Mesenchymal stem cell (in vitro differentiated cells and primary cell): Measurements from ENCODE around the gene SMIM35.

Experiments used
- DNase-seq: peaks from one replicate; pipeline ENCODE4 v3.0.0-alpha.2; 2013
- H2AFZ ChIP-seq: one replicate; pipeline ENCODE4 v1.6.1; 2013; ENCODE audit warnings: low read depth, mild to moderate bottlenecking, control low read depth, inconsistent platforms, low read length, moderate library complexity
- H2AK5ac ChIP-seq: 2 replicates; pipeline ENCODE4 v1.6.1; 2013; ENCODE audit warnings: low read length, moderate library complexity, mild to moderate bottlenecking, inconsistent platforms; ENCODE audit not compliant: severe bottlenecking
- H2BK120ac ChIP-seq: one replicate; pipeline ENCODE4 v1.6.1; 2013; ENCODE audit warnings: low read depth, mild to moderate bottlenecking, inconsistent platforms, low read length, moderate library complexity
- H2BK12ac ChIP-seq, 2 experiments: one replicate each; pipeline ENCODE4 v1.6.1; 2013; ENCODE audit warnings: inconsistent platforms in 2 of 2, low read length in 2 of 2, mild to moderate bottlenecking in 2 of 2, moderate library complexity in 2 of 2, control low read depth in 1 of 2
- H2BK15ac ChIP-seq: one replicate; pipeline ENCODE4 v1.6.1; 2013; ENCODE audit warnings: mild to moderate bottlenecking, low read depth, inconsistent platforms; ENCODE audit not compliant: poor library complexity, severe bottlenecking
- H2BK5ac ChIP-seq: 2 replicates; pipeline ENCODE4 v1.6.1; 2013; ENCODE audit warnings: low read depth, mild to moderate bottlenecking, low read length, control low read depth, inconsistent platforms; ENCODE audit not compliant: poor library complexity, severe bottlenecking
- H3K14ac ChIP-seq, 2 experiments: one replicate each; pipeline ENCODE4 v1.6.1; 2013; ENCODE audit warnings: inconsistent platforms in 2 of 2, low read length in 2 of 2, control low read depth in 1 of 2, mild to moderate bottlenecking in 1 of 2, moderate library complexity in 1 of 2
- H3K18ac ChIP-seq, 2 experiments: one replicate each; pipeline ENCODE4 v1.6.1; 2013; ENCODE audit warnings: inconsistent platforms in 2 of 2, low read length in 2 of 2, control low read depth in 1 of 2, low read depth in 1 of 2, mild to moderate bottlenecking in 1 of 2
- H3K23ac ChIP-seq, 2 experiments: one replicate each; pipeline ENCODE4 v1.6.1; 2013; ENCODE audit warnings: inconsistent platforms in 2 of 2, low read length in 2 of 2, mild to moderate bottlenecking in 2 of 2, moderate library complexity in 2 of 2, control low read depth in 1 of 2
- H3K27ac ChIP-seq: 2 replicates; pipeline ENCODE4 v1.5.1; 2013; ENCODE audit warnings: mild to moderate bottlenecking, moderate library complexity, low read length, control low read depth, inconsistent platforms; ENCODE audit not compliant: poor library complexity, severe bottlenecking
- H3K27me3 ChIP-seq, 2 experiments: 2 replicates each; pipeline versions ENCODE4 v1.6.1 to v1.7.0; 2013; ENCODE audit warnings: low read length in 2 of 2, mild to moderate bottlenecking in 2 of 2, moderate library complexity in 2 of 2, control low read depth in 1 of 2, inconsistent platforms in 1 of 2; ENCODE audit not compliant: control insufficient read depth in 1 of 2, insufficient read depth in 1 of 2
- H3K36me3 ChIP-seq, 2 experiments: 2 replicates each; pipeline versions ENCODE4 v1.6.1 to v1.7.0; 2013; ENCODE audit warnings: low read length in 2 of 2, control low read depth in 1 of 2, inconsistent platforms in 1 of 2, low read depth in 1 of 2, mild to moderate bottlenecking in 1 of 2; ENCODE audit not compliant: insufficient read depth in 2 of 2, control insufficient read depth in 1 of 2
- H3K4ac ChIP-seq, 2 experiments: one replicate each; pipeline ENCODE4 v1.6.1; 2013; ENCODE audit warnings: inconsistent platforms in 2 of 2, low read length in 2 of 2, mild to moderate bottlenecking in 2 of 2, moderate library complexity in 2 of 2, control low read depth in 1 of 2, low read depth in 1 of 2
- H3K4me1 ChIP-seq: 2 replicates; pipeline ENCODE4 v1.6.1; 2013; ENCODE audit warnings: low read depth, low read length, control low read depth; ENCODE audit not compliant: control insufficient read depth, insufficient read depth
- H3K4me2 ChIP-seq: 2 replicates; pipeline ENCODE4 v1.6.1; 2013; ENCODE audit warnings: low read length, mild to moderate bottlenecking, inconsistent platforms; ENCODE audit not compliant: poor library complexity, severe bottlenecking
- H3K4me3 ChIP-seq, 2 experiments: 2 replicates each; pipeline versions ENCODE4 v1.5.1 to v1.7.0; 2013; ENCODE audit warnings: low read length in 2 of 2, mild to moderate bottlenecking in 2 of 2, control low read depth in 1 of 2, low read depth in 1 of 2; ENCODE audit not compliant: insufficient read depth in 1 of 2
- H3K79me1 ChIP-seq: replicated peaks from 2 replicates; pipeline ENCODE4 v1.6.1; 2013; ENCODE audit warnings: mild to moderate bottlenecking, control low read depth, low read length, inconsistent platforms; ENCODE audit not compliant: poor library complexity, severe bottlenecking
- H3K9ac ChIP-seq: 2 replicates; pipeline ENCODE4 v1.7.0; 2013; ENCODE audit warnings: mild to moderate bottlenecking, low read length, moderate library complexity
- H3K9me3 ChIP-seq: 2 replicates; pipeline ENCODE4 v1.7.0; 2013; ENCODE audit warnings: mild to moderate bottlenecking, low read length; ENCODE audit not compliant: control insufficient read depth
- H4K8ac ChIP-seq: one replicate; pipeline ENCODE4 v1.6.1; 2013; ENCODE audit warnings: inconsistent platforms, mild to moderate bottlenecking, low read length, moderate library complexity
- H4K91ac ChIP-seq: one replicate; pipeline ENCODE4 v1.6.1; 2013; ENCODE audit warnings: mild to moderate bottlenecking, low read length, inconsistent platforms
- WGBS: methylation state at CpG from one replicate; pipeline ENCODE4 v1.1.7; 2013; ENCODE audit warnings: mixed read lengths; 5-methylcytosine and 5-hydroxymethylcytosine counted together

The SMIM35 gene

GRCh38 chr11:118133816-118134215 is 47.1 kb upstream of the SMIM35 start:
- no peak overlapping the region for H3K4me2 ChIP-seq
- H2BK5ac ChIP-seq, result no peak overlapping the region
- no peak overlapping the region for H3K9ac ChIP-seq
- H3K4ac ChIP-seq, result no peak overlapping the region
- H3K4me1 ChIP-seq, result no peaks in the 10 kb centered on the region
- no peak overlapping the region for H2BK12ac ChIP-seq
- WGBS, result 83% methylated on average over 10 of the region's 10 CpGs
- H3K36me3 ChIP-seq, result no peaks in the 10 kb centered on the region
- no peak overlapping the region for H3K14ac ChIP-seq
- H3K9me3 ChIP-seq, result no peaks in the 10 kb centered on the region
- no peak overlapping the region for H2BK15ac ChIP-seq
- no peak overlapping the region for H3K4me3 ChIP-seq
- no peak overlapping the region for H3K23ac ChIP-seq
- no peak overlapping the region for H3K27ac ChIP-seq
- H3K79me1 ChIP-seq, result no peaks in the 10 kb centered on the region
- H2AFZ ChIP-seq, result no peak overlapping the region
- no peak overlapping the region for H4K8ac ChIP-seq
- H2AK5ac ChIP-seq, result no peak overlapping the region
- no peak overlapping the region for H2BK120ac ChIP-seq
- peaks cover 65 to 74% of the 10 kb centered on the region in 2 experiments for H3K27me3 ChIP-seq
- H3K18ac ChIP-seq, result no peak overlapping the region
- no peak overlapping the region for H4K91ac ChIP-seq
- no peak for DNase-seq

- no peak overlapping the region for H3K4me3 ChIP-seq
- no peak overlapping the region for H2AK5ac ChIP-seq
- H3K4ac ChIP-seq, result no peak overlapping the region
- no peaks in the 10 kb centered on the region for H3K9me3 ChIP-seq
- no peak overlapping the region for H2AFZ ChIP-seq
- no peaks in the 10 kb centered on the region for H3K79me1 ChIP-seq
- H2BK12ac ChIP-seq, result no peak overlapping the region
- DNase-seq, result no peak
- H3K23ac ChIP-seq, result peak overlapping the region in 1 of 2 experiments; percentile 9
- no peak overlapping the region for H2BK5ac ChIP-seq
- WGBS, result 85% methylated on average over 13 of the region's 15 CpGs
- no peak overlapping the region for H3K4me2 ChIP-seq
- no peak overlapping the region for H2BK120ac ChIP-seq
- no peak overlapping the region for H4K91ac ChIP-seq
- no peaks in the 10 kb centered on the region for H3K4me1 ChIP-seq
- peaks cover 59 to 71% of the 10 kb centered on the region in 2 experiments for H3K27me3 ChIP-seq
- no peak overlapping the region for H2BK15ac ChIP-seq
- H3K14ac ChIP-seq, result no peak overlapping the region
- H3K36me3 ChIP-seq, result no peaks in the 10 kb centered on the region
- no peak overlapping the region for H3K27ac ChIP-seq
- no peak overlapping the region for H3K9ac ChIP-seq
- H3K18ac ChIP-seq, result no peak overlapping the region
- no peak overlapping the region for H4K8ac ChIP-seq
These were observed 45.8 kb upstream of the SMIM35 start for GRCh38 chr11:118132385-118133151.

- no peak for DNase-seq
- Histone ChIP-seq H2BK12ac (no peak overlapping the region), H3K27ac (no peak overlapping the region), H3K9ac (no peak overlapping the region), H3K4me2 (no peak overlapping the region), H3K23ac (no peak overlapping the region), H3K18ac (no peak overlapping the region), H3K36me3 (no peaks in the 10 kb centered on the region), H3K79me1 (no peaks in the 10 kb centered on the region), H2BK120ac (no peak overlapping the region), H3K14ac (no peak overlapping the region), H2BK5ac (no peak overlapping the region), H4K91ac (no peak overlapping the region), H3K4me3 (no peak overlapping the region), H2AFZ (no peak overlapping the region), H3K4ac (no peak overlapping the region), H2BK15ac (no peak overlapping the region), H3K9me3 (no peaks in the 10 kb centered on the region), H2AK5ac (no peak overlapping the region), H3K27me3 (peaks cover 36 to 62% of the 10 kb centered on the region in 2 experiments), H4K8ac (no peak overlapping the region), H3K4me1 (no peaks in the 10 kb centered on the region)
- WGBS, result 62% methylated on average over 6 of the region's 6 CpGs
These were observed 42.9 kb upstream of the SMIM35 start for GRCh38 chr11:118129471-118130172.

- Histone ChIP-seq H3K4me2 (no peak overlapping the region), H2BK5ac (no peak overlapping the region), H3K18ac (no peak overlapping the region), H3K27me3 (peaks cover 29 to 56% of the 10 kb centered on the region in 2 experiments), H2BK120ac (no peak overlapping the region), H2AFZ (no peak overlapping the region), H4K8ac (no peak overlapping the region), H3K4ac (no peak overlapping the region), H3K36me3 (no peaks in the 10 kb centered on the region), H2BK15ac (no peak overlapping the region), H3K14ac (no peak overlapping the region), H3K79me1 (no peaks in the 10 kb centered on the region), H2AK5ac (no peak overlapping the region), H3K27ac (no peak overlapping the region), H4K91ac (no peak overlapping the region), H3K9me3 (no peaks in the 10 kb centered on the region), H2BK12ac (no peak overlapping the region), H3K23ac (no peak overlapping the region), H3K4me3 (no peak overlapping the region), H3K9ac (no peak overlapping the region), H3K4me1 (no peaks in the 10 kb centered on the region)
- WGBS, result 81% methylated on average over 10 of the region's 11 CpGs
- DNase-seq, result no peak
These were observed 42.1 kb upstream of the SMIM35 start for GRCh38 chr11:118128721-118129470.
